Measurements from ENCODE around the gene CLDN7.

CLDN7 gene

DNA sequence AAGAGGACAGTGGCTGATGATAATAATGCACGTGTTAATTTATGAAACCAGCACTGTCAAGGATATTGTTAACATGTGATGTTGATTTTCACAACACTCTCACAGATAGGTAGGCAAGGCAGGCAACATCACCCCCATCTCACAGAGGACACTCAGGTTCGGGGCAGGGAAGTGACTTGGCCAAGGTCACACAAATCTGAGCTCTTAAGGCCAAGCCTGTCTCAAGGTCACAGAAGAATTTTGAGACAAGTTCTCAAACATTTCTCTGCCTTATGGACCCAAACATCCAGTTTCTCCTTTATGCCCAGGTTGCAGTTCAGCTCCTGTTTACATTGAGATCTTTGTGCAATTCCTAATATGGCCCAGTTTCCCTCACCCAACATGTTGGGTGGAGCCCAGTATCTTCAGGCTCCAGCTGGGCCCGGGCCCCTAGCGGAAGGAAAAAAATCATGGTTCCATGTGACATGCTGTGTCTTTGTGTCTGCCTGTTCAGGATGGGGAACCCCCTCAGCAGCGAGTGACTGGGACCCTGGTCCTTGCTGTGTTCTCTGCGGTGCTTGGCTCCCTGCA lies 20.6 kb upstream of the CLDN7 start:
- peak; percentile 11 for TF ChIP-seq CTCF (IDR thresholded peaks at IDR 0.05; ENCODE audit: insufficient read depth, low read length, poor library complexity, severe bottlenecking)
- no peaks in the 10 kb centered on the region for H3K36me3 ChIP-seq (ENCODE audit: control insufficient read depth, insufficient read depth, low read length)
- no peaks in the 10 kb centered on the region for H3K27me3 ChIP-seq (replicated peaks; ENCODE audit: control insufficient read depth, insufficient read depth, low read length)
- no peak overlapping the region for H3K4me3 ChIP-seq (replicated peaks; ENCODE audit: low read depth, low read length)
- no peak for DNase-seq (ENCODE audit: extremely low read depth, insufficient read length)

- Histone ChIP-seq H3K27me3 (replicated peaks; ENCODE audit: control insufficient read depth, insufficient read depth, low read length) (no peaks in the 10 kb centered on the region), H3K36me3 (ENCODE audit: control insufficient read depth, insufficient read depth, low read length) (no peaks in the 10 kb centered on the region), H3K4me3 (replicated peaks; ENCODE audit: low read depth, low read length) (peak overlapping the region; percentile 58)
- TF ChIP-seq CTCF (IDR thresholded peaks at IDR 0.05; ENCODE audit: insufficient read depth, low read length, poor library complexity, severe bottlenecking) = no peak
- no peak for DNase-seq (ENCODE audit: extremely low read depth, insufficient read length)
Measured at GRCh38 chr17:7281953-7282751, 19.9 kb upstream of the CLDN7 start.

DNA sequence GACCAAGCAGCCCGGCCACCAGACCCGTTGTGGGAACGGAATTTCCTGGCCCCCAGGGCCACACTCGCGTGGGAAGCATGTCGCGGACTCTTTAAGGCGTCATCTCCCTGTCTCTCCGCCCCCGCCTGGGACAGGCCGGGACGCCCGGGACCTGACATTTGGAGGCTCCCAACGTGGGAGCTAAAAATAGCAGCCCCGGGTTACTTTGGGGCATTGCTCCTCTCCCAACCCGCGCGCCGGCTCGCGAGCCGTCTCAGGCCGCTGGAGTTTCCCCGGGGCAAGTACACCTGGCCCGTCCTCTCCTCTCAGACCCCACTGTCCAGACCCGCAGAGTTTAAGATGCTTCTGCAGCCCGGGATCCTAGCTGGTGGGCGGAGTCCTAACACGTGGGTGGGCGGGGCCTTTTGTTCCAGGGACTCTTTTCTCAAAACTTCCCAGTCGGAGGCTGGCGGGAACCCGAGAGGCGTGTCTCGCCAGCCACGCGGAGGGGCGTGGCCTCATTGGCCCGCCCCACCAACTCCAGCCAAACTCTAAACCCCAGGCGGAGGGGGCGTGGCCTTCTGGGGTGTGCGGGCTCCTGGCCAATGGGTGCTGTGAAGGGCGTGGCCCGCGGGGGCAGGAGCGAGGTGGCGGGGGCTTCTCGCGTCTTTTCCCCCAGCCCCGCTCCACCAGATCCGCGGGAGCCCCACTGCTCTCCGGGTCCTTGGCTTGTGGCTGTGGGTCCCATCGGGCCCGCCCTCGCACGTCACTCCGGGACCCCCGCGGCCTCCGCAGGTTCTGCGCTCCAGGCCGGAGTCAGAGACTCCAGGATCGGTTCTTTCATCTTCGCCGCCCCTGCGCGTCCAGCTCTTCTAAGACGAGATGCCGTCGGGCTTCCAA lies 19.0 kb upstream of the CLDN7 start, which contains the start of gene SLC2A4:
Gene SLC2A4, plus strand, starts transcription at position 645 of the 879 bp plus-strand sequence. Its CDS starts 217 bp downstream, at position 862.
- DNase-seq (ENCODE audit: extremely low read depth, insufficient read length) = peak; percentile 89
- peak within 1 kb of the TSS; percentile 58 for H3K4me3 ChIP-seq (replicated peaks; ENCODE audit: low read depth, low read length)
- H3K36me3 ChIP-seq (ENCODE audit: control insufficient read depth, insufficient read depth, low read length) = no peaks in the 10 kb centered on the region
- no peak for TF ChIP-seq CTCF (IDR thresholded peaks at IDR 0.05; ENCODE audit: insufficient read depth, low read length, poor library complexity, severe bottlenecking)
- no peaks in the 10 kb centered on the region for H3K27me3 ChIP-seq (replicated peaks; ENCODE audit: control insufficient read depth, insufficient read depth, low read length)

- peak; percentile 80 for DNase-seq (ENCODE audit: extremely low read depth, insufficient read length)
- H3K36me3 ChIP-seq (ENCODE audit: control insufficient read depth, insufficient read depth, low read length) = no peaks in the 10 kb centered on the region
- peak; percentile 82 for TF ChIP-seq CTCF (IDR thresholded peaks at IDR 0.05; ENCODE audit: insufficient read depth, low read length, poor library complexity, severe bottlenecking)
- peak overlapping the region; percentile 58 for H3K4me3 ChIP-seq (replicated peaks; ENCODE audit: low read depth, low read length)
- H3K27me3 ChIP-seq (replicated peaks; ENCODE audit: control insufficient read depth, insufficient read depth, low read length) = no peaks in the 10 kb centered on the region
Measured at GRCh38 chr17:7280519-7281073, 18.3 kb upstream of the CLDN7 start.

DNA sequence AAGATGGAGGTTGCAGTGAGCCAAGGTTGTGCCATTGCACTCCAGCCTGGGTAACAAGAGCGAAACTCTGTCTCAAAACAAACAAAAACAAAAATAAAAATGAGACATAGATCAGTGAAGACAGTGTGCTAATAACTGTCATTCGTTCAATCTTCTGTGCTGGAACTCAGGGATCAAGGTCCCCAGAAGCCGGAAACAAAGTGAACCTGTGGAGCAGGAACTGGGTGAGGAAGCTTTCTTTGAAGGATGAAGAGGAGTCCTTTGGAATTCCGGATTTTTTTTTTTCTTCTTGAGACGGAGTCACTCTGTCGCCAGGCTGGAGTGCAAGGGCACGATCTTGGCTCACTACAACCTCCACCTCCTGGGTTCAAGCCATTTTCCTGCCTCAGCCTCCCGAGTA lies 17.2 kb upstream of the CLDN7 start:
- Histone ChIP-seq H3K27me3 (replicated peaks; ENCODE audit: control insufficient read depth, insufficient read depth, low read length) (no peaks in the 10 kb centered on the region), H3K36me3 (ENCODE audit: control insufficient read depth, insufficient read depth, low read length) (no peaks in the 10 kb centered on the region), H3K4me3 (replicated peaks; ENCODE audit: low read depth, low read length) (no peak overlapping the region)
- TF ChIP-seq CTCF (IDR thresholded peaks at IDR 0.05; ENCODE audit: insufficient read depth, low read length, poor library complexity, severe bottlenecking) = no peak
- DNase-seq (ENCODE audit: extremely low read depth, insufficient read length) = no peak

All from GM06990 (cell line).